ENCODE results near the gene AUTS2. TPM values are rescaled to one million over a fixed set of nuclear protein-coding genes. Genes with fewer than 3 reads are reported as not detected.

The AUTS2 gene
- total RNA-seq, 1 donor from 2014 or later: 53.0 TPM

- Histone ChIP-seq H3K27ac (no peak overlapping the region), H3K36me3 (no peaks in the 10 kb centered on the region), H3K4me3 (no peak overlapping the region), H3K4me1 (no peaks in the 10 kb centered on the region), H3K9me3 (no peaks in the 10 kb centered on the region), H3K27me3 (no peaks in the 10 kb centered on the region)
- intact Hi-C loops (cut with DNase I): no loop called here
- DNase-seq (ENCODE audit: extremely low spot score in 2 of 2): no peak
- TF ChIP-seq POLR2A (IDR thresholded peaks at IDR 0.05): no peak
- no peak for TF ChIP-seq POLR2AphosphoS5 (IDR thresholded peaks at IDR 0.05; ENCODE audit: insufficient read depth in 1 of 2, low read depth in 1 of 2)
- no peak for TF ChIP-seq CTCF (IDR thresholded peaks at IDR 0.05)
These were observed 458.1 kb downstream of the AUTS2 start for GRCh38 chr7:70056363-70056762.

- Histone ChIP-seq H3K4me3 (no peak overlapping the region), H3K27ac (no peak overlapping the region), H3K9me3 (no peaks in the 10 kb centered on the region), H3K27me3 (no peaks in the 10 kb centered on the region), H3K36me3 (no peaks in the 10 kb centered on the region), H3K4me1 (no peaks in the 10 kb centered on the region)
- TF ChIP-seq POLR2A (IDR thresholded peaks at IDR 0.05) (no peak), POLR2AphosphoS5 (IDR thresholded peaks at IDR 0.05; ENCODE audit: insufficient read depth in 1 of 2, low read depth in 1 of 2) (no peak), CTCF (IDR thresholded peaks at IDR 0.05) (no peak)
- intact Hi-C loops (cut with DNase I): no loop called here
- no peak for DNase-seq (ENCODE audit: extremely low spot score in 2 of 2)
These were observed 462.2 kb downstream of the AUTS2 start for GRCh38 chr7:70060298-70061068.

- intact Hi-C loops (cut with DNase I): no loop called here
These were observed 465.1 kb downstream of the AUTS2 start for GRCh38 chr7:70063371-70063770.

GRCh38 chr7:70063927-70064326 is 465.7 kb downstream of the AUTS2 start:
- H3K27ac ChIP-seq: no peak overlapping the region
- H3K4me3 ChIP-seq: no peak overlapping the region
- H3K27me3 ChIP-seq: no peaks in the 10 kb centered on the region
- no peaks in the 10 kb centered on the region for H3K9me3 ChIP-seq
- DNase-seq (ENCODE audit: extremely low spot score in 2 of 2): no peak
- H3K4me1 ChIP-seq: no peaks in the 10 kb centered on the region
- no peaks in the 10 kb centered on the region for H3K36me3 ChIP-seq
- intact Hi-C loops (cut with DNase I): no loop called here
- TF ChIP-seq POLR2AphosphoS5 (IDR thresholded peaks at IDR 0.05; ENCODE audit: insufficient read depth in 1 of 2, low read depth in 1 of 2) (no peak), POLR2A (IDR thresholded peaks at IDR 0.05) (no peak), CTCF (IDR thresholded peaks at IDR 0.05) (no peak)

More at GRCh38 chr7:70063371-70063770, 465.1 kb downstream of the AUTS2 start:
- H3K27ac ChIP-seq: no peak overlapping the region
- H3K4me1 ChIP-seq: no peaks in the 10 kb centered on the region
- no peaks in the 10 kb centered on the region for H3K27me3 ChIP-seq
- no peak for DNase-seq (ENCODE audit: extremely low spot score in 2 of 2)
- no peak overlapping the region for H3K4me3 ChIP-seq
- no peaks in the 10 kb centered on the region for H3K36me3 ChIP-seq
- no peaks in the 10 kb centered on the region for H3K9me3 ChIP-seq
- TF ChIP-seq POLR2AphosphoS5 (IDR thresholded peaks at IDR 0.05; ENCODE audit: insufficient read depth in 1 of 2, low read depth in 1 of 2) (no peak), CTCF (IDR thresholded peaks at IDR 0.05) (no peak), POLR2A (IDR thresholded peaks at IDR 0.05) (no peak)

GRCh38 chr7:70066844-70067243 is 468.6 kb downstream of the AUTS2 start:
- DNase-seq (ENCODE audit: extremely low spot score in 2 of 2): no peak
- Histone ChIP-seq H3K27ac (no peak overlapping the region), H3K36me3 (no peaks in the 10 kb centered on the region), H3K27me3 (no peaks in the 10 kb centered on the region), H3K4me1 (no peaks in the 10 kb centered on the region), H3K4me3 (no peak overlapping the region), H3K9me3 (no peaks in the 10 kb centered on the region)
- no peak for TF ChIP-seq POLR2AphosphoS5 (IDR thresholded peaks at IDR 0.05; ENCODE audit: insufficient read depth in 1 of 2, low read depth in 1 of 2)
- no peak for TF ChIP-seq POLR2A (IDR thresholded peaks at IDR 0.05)
- TF ChIP-seq CTCF (IDR thresholded peaks at IDR 0.05): no peak
- intact Hi-C loops (cut with DNase I): no loop called here

Data from vagina (tissue), 2 donors.